Endothelial cell (in vitro differentiated cells): ENCODE data around the gene C1orf210. TPM values are rescaled to one million over a fixed set of nuclear protein-coding genes. Genes with fewer than 3 reads are reported as not detected.

Experiments used
- DNase-seq: peaks from one replicate; pipeline ENCODE4 v3.0.0; 2021; ENCODE audit warnings: low spot score
- H3K27ac Mint-ChIP-seq: one replicate; pipeline ENCODE4 v1.8.0; 2021; ENCODE audit warnings: mixed read lengths, inconsistent platforms; ENCODE audit not compliant: unreplicated experiment
- H3K27me3 Mint-ChIP-seq: one replicate; pipeline ENCODE4 v1.8.0; 2021; ENCODE audit warnings: mild to moderate bottlenecking, moderate library complexity, mixed read lengths, inconsistent platforms; ENCODE audit not compliant: unreplicated experiment
- H3K36me3 Mint-ChIP-seq: one replicate; pipeline ENCODE4 v1.8.0; 2021; ENCODE audit warnings: mild to moderate bottlenecking, low read depth, mixed read lengths, inconsistent platforms; ENCODE audit not compliant: unreplicated experiment
- H3K4me1 Mint-ChIP-seq: one replicate; pipeline ENCODE4 v1.8.0; 2021; ENCODE audit warnings: mild to moderate bottlenecking, mixed read lengths, inconsistent platforms; ENCODE audit not compliant: unreplicated experiment
- H3K4me3 Mint-ChIP-seq: one replicate; pipeline ENCODE4 v1.8.0; 2021; ENCODE audit warnings: mild to moderate bottlenecking, mixed read lengths, inconsistent platforms; ENCODE audit not compliant: unreplicated experiment
- H3K9me3 Mint-ChIP-seq: one replicate; pipeline ENCODE4 v1.8.0; 2021; ENCODE audit warnings: mixed read lengths, inconsistent platforms; ENCODE audit not compliant: unreplicated experiment
- total RNA-seq: library from RNA; stranded (reverse); fragmentation: NEBNext Ultra II Directional; extraction: Animal tissue kit (Norgen Biotek cat#: 25700); gene quantifications from one replicate; pipeline ENCODE4 v1.2.1, GENCODE V29; 2021; ENCODE audit not compliant: unreplicated experiment
- TF ChIP-seq, protein P1 (sequence below): fragments of 200-600 bp; sonication (generic); IDR thresholded peaks from one replicate; pipeline ENCODE4 v1.5.0; 2021; ENCODE audit warnings: antibody characterized with exemption; ENCODE audit not compliant: unreplicated experiment

The C1orf210 gene
- total RNA-seq, 1 donor from 2014 or later: not detected

DNA sequence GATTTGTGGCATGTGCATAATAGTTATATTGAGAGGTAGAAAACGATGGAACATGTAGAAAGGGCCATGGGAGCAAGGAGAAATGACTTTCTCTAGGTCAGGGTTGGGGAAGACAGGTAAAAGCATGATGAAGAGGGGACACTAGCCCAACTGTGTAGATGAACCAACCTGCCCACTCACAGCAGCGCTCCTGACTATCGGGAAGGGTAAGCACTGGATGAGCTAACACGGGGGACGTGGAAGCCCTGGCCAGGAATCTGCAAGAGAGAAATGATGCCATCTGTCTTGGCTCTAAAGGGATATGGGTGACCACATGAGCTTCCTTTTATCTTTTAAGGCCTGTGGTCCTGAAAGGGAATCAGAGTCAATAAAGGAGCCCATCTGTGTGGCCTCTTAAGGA is 51.8 kb downstream of the C1orf210 start:
- Mint-ChIP-seq H3K4me1 (peaks cover 5% of the 10 kb centered on the region), H3K4me3 (peak overlapping the region; percentile 53), H3K9me3 (no peaks in the 10 kb centered on the region), H3K27me3 (peaks cover 4% of the 10 kb centered on the region), H3K27ac (peak overlapping the region; percentile 62), H3K36me3 (no peaks in the 10 kb centered on the region)
- no peak for DNase-seq
- TF ChIP-seq, protein P1, sequence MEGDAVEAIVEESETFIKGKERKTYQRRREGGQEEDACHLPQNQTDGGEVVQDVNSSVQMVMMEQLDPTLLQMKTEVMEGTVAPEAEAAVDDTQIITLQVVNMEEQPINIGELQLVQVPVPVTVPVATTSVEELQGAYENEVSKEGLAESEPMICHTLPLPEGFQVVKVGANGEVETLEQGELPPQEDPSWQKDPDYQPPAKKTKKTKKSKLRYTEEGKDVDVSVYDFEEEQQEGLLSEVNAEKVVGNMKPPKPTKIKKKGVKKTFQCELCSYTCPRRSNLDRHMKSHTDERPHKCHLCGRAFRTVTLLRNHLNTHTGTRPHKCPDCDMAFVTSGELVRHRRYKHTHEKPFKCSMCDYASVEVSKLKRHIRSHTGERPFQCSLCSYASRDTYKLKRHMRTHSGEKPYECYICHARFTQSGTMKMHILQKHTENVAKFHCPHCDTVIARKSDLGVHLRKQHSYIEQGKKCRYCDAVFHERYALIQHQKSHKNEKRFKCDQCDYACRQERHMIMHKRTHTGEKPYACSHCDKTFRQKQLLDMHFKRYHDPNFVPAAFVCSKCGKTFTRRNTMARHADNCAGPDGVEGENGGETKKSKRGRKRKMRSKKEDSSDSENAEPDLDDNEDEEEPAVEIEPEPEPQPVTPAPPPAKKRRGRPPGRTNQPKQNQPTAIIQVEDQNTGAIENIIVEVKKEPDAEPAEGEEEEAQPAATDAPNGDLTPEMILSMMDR: no peak

DNA sequence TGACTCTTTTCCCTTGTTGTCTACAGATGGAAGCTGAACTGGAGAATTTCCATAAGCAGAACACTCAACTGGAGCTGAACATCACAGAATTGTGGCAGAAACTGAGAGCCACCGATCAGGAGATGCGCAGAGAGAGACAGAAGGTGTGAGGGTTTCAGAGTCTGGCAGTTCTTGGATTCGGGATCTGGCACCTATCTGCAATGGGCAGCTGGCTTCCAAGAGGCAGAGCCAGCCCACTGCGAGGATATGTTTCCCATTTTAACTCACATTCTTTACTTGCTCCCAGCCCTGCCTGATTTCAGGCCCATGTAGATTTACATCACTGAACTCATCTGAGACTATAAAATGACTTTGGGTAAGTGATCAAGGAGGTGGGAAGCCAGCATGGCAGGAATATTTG is 52.9 kb downstream of the C1orf210 start:
- Mint-ChIP-seq H3K9me3 (no peaks in the 10 kb centered on the region), H3K4me1 (no peaks in the 10 kb centered on the region), H3K36me3 (no peaks in the 10 kb centered on the region), H3K27ac (no peak overlapping the region), H3K4me3 (no peak overlapping the region), H3K27me3 (peaks cover 5% of the 10 kb centered on the region)
- TF ChIP-seq, protein P1: no peak
- DNase-seq: no peak

DNA sequence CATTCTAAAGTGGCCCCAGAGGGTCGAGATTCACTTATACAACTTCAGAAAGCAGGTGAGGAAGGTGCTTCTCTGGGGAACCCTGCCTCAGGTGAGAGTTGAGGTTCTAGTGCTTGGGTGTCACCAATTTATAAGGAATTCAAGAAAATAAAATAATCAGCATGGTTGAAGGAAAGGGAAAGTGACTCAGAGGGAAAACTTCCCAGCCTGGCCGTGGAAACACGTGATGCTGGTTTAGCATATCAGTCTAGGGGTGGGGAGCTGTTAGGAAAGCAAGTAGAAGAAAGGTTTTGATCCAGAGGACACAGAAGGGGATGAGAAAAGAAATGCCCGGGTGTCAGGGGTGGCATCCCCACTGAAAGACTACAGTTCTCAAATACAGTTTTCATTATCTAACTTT is 53.3 kb downstream of the C1orf210 start:
- no peak for DNase-seq

More for the DNA sequence above, 53.3 kb downstream of the C1orf210 start:
- TF ChIP-seq, protein P1: no peak
- H3K27me3 Mint-ChIP-seq: peaks cover 5% of the 10 kb centered on the region
- H3K36me3 Mint-ChIP-seq: no peaks in the 10 kb centered on the region
- no peaks in the 10 kb centered on the region for H3K9me3 Mint-ChIP-seq
- H3K4me1 Mint-ChIP-seq: no peaks in the 10 kb centered on the region
- no peak overlapping the region for H3K27ac Mint-ChIP-seq
- no peak overlapping the region for H3K4me3 Mint-ChIP-seq

Other genes starting within 250 kb of the C1orf210 start
- 41.1 TPM for gene EBNA1BP2, start 113.3 kb downstream of the C1orf210 start, total RNA-seq
- 0.49 TPM for gene CFAP57, start 113.3 kb downstream of the C1orf210 start, total RNA-seq
- gene TMEM125, start 15.6 kb downstream of the C1orf210 start, total RNA-seq: 2.7 TPM
- 643 TPM for gene TIE1, start 15.4 kb upstream of the C1orf210 start, total RNA-seq
- gene MPL, start 52.2 kb upstream of the C1orf210 start, total RNA-seq: 6.2 TPM
- gene CDC20, start 73.4 kb upstream of the C1orf210 start, total RNA-seq: 24.3 TPM
- 88.7 TPM for gene ELOVL1, start 82.4 kb upstream of the C1orf210 start, total RNA-seq
- gene MED8, start 104.2 kb upstream of the C1orf210 start, total RNA-seq: 19.5 TPM
- 43.2 TPM for gene SZT2, start 104.3 kb upstream of the C1orf210 start, total RNA-seq
- 47.8 TPM for gene HYI, start 168.3 kb upstream of the C1orf210 start, total RNA-seq
- gene PTPRF, start 245.3 kb upstream of the C1orf210 start, total RNA-seq: 145 TPM